GM18520 (cell line): ENCODE results near the gene CEP95.
A peak's percentile ranks its signal among the peaks of the same experiment; 100 is the strongest.
"Not testable (repeated sequence)": the region's sequence is repeated elsewhere in the genome, so short reads cannot be mapped to it uniquely, and the experiment has no call there.

Experiments used
- ATAC-seq: cut with Tn5 transposase; IDR thresholded peaks from one replicate; pipeline ENCODE4 v1.9.1; 2021; ENCODE audit not compliant: unreplicated experiment

CEP95 gene

DNA sequence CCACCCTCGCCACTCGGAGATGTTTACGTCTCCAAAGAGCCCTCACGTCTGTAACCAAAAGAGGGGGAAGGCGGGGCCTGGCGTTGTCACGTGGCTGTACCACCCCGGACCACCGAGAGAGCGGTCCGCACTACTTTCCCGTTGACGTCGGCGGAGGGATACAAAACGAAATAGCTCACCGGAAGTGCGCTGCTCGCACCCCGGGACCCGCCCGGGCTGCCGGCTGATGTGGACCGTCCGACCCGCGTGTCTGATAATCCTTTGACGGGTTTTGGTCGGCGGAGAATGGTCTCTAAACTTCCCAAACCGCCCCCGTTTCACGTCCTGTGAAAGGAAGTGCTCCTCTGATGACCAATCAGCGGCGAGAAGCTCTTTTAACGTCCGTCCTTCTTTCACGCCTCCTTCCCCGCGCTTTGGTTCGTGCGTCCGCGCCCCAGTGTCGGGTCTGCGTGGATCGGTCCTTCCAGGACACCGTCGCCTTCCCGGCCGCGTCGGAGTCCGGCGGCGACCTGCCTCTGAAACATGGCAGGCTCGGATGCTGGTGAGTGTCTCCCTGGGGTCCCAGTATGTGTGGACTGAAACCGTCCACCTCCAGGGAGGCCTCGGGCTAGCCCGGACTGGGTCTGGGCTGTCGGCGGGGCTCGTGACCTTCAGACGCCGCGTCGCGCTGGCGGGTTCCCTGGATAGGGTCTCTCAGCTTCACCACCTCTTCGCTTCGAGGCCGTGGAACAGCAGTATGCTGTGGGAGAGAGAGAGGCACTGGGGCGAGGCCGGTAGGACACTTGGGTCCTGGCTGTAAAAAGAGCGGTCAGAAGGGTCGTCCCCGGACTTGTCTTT, at the start of gene CEP95:
Gene CEP95, plus strand, starts transcription at position 402 of the 837 bp plus-strand sequence. Its CDS starts 121 bp downstream, at position 523.
- ATAC-seq = peak; percentile 44

- no peak for ATAC-seq
These were observed 49.6 kb upstream of the CEP95 start for GRCh38 chr17:64457156-64457555.

- no peak for ATAC-seq
These were observed 48.0 kb upstream of the CEP95 start for GRCh38 chr17:64458756-64459155.

GRCh38 chr17:64459284-64459747, 47.5 kb upstream of the CEP95 start:
- ATAC-seq = no peak

GRCh38 chr17:64459818-64460217, 47.0 kb upstream of the CEP95 start:
- ATAC-seq = not testable (repeated sequence)

GRCh38 chr17:64460955-64461354, 45.8 kb upstream of the CEP95 start:
- ATAC-seq = no peak

DNA sequence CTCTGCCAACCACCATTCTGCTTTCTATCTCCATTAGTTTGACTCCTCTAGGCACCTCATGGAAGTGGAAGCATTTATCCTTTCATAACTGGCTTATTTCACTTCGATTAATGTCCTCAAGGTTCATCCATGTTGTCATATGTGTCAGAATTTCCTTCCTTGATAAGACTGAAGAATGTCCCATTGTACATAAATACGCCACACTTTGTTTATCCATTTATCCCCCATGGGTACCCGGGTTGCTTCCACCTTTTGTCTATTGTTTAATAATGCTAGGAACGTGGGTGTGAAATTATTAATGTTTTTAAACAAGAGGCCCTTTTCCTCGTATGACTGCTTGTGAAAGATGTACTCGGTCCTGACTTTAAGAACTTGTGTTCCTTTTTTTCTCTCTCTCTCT, 45.0 kb upstream of the CEP95 start:
- no peak for ATAC-seq

DNA sequence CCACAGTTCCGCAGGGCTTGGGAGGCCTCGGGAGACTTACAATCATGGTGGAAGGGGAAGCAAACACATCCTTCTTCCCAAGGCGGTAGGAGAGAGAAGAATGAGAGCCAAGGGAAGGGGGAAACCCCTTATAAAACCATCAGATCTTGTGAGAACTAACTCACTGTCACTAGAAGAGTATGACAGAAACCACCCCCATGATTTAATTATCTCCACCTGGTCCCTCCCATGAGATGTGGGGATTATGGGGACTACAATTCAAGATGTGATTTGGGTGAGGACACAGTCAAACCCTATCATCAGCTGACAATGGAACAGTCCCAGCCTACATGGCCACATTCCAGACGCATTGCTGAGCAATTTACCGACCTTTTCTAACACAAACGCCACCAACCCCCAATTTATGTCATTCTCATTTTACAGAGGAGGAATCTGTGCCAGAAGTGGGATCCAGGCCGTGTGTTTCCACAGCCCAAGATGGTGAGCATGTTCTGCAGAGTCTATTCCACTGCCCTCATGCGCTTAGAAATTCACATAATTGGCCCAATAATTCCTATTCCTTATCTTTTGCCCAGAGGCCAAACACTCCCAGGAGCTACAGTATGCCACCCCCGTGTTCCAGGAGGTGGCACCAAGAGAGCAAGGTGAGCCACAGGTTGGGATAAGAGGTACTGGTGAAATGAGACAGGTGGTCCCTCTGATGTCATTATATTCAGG, 40.6 kb upstream of the CEP95 start:
- no peak for ATAC-seq

DNA sequence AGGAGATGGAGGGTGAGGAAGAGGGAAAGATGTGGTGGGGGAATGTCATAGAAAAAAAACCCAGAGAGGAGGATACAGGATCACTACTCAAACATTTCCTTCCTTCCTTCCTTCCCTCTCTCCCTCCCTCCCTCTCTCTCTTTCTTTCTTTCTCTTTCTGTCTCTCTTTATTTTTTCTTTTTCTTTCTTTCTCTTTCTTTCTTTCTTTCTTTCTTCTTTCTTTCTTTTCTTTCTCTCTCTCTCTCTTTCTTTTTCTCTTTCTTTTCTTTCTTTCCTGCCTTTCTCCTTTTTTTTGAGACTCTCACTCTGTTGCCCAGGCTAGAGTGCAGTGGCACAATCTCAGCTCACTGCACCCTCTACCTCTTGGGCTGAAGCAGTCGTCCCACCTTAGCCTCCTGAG, 39.9 kb upstream of the CEP95 start:
- ATAC-seq = not testable (repeated sequence)

DNA sequence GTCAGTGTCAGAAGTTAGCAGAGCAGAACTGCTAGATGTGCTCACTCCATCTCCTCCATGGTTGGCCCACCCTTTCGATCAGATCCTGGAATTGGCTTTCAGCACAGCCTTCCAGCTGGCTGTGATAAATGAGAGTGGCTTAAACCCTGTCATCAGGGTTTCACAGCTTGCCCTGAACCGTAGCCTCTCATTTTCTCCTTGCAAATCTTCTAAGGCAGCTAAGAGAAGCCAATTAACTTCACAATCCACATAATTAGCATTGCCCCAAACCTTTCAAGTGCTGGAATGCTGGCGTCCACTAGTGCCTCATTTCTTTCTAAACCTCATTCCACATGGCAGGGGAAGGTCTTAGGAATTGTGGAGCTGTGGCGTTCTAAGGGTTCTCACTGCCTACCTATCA, 36.2 kb upstream of the CEP95 start:
- no peak for ATAC-seq

DNA sequence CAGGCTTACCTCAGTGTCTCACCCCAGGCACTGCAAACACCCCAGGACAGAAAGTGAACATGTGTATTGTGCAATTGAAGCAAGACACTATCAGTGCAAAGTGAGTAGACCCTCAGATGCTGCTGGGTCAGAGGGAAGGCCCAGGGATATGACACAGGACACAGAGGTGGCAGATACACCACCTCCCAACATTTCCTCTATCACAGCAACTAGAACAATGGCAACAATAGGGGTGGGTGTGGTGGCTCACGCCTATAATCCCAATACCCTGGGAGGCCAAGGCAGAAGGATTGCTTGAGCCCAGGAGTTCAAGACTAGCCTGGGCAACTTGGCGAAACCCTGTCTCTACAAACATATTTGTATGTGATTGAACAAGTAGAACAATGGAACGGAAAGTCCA, 35.3 kb upstream of the CEP95 start:
- no peak for ATAC-seq

GRCh38 chr17:64472564-64472963, 34.2 kb upstream of the CEP95 start:
- ATAC-seq = no peak

GRCh38 chr17:64477849-64478248, 28.9 kb upstream of the CEP95 start:
- no peak for ATAC-seq

GRCh38 chr17:64480951-64481350, 25.8 kb upstream of the CEP95 start:
- ATAC-seq = no peak

GRCh38 chr17:64484380-64484779, 22.4 kb upstream of the CEP95 start:
- no peak for ATAC-seq

GRCh38 chr17:64488301-64488700, 18.5 kb upstream of the CEP95 start:
- ATAC-seq = no peak

DNA sequence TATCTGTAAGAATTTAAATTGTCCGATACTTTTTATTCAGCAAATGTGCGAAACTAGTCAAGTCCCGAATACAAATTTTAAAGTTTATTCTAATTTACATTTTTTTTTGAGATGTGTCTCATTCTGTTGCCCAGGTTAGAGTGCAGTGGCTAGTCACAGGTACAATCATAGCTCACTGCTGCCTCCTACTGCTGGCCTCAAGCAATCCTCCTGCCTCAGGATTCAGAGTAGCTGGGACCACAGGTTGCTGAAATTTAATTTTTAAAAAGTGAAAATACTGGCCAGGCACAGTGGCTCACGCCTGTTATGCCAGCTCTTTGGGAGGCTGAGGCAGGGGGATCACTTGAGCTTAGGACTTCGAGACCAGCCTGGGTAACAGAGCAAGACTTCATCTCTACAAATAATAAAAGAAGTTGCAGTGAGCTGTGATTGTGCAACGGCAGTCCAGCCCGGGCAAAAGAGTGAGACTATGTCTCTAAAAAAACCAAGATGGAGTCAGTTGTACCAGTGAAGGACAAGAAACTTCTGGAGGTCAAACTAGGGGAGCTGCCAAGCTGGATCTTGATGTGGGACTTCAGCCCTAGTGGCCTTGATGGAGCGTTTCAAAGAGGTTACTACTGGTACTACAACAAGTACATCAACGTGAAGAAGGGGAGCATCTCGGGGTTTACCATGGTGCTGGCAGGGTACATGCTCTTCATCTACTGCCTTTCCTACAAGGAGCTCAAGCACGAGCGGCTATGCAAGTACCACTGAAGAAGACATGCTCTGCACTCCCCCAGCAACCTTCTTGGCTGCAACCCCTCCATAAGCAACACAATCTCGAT, 15.5 kb upstream of the CEP95 start:
- no peak for ATAC-seq

DNA sequence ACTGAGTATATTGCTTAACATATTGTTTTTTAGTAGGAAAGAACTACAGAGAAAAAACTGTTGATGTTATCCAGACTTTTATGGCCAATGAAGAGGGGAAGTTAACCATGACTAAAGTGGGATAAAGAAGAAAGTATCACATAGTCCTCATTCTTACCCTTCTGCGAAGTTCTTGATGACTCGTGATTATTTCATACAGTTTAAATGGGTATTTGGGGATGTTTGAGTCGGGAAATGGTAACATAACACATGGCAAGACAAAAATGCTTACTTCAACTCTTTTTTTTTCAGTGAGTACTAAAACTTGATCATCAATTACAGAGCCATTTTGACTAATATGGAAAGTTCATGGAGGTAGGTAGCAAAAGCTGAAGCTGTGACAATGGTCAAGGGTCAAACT, 14.8 kb upstream of the CEP95 start:
- ATAC-seq = no peak

GRCh38 chr17:64492481-64493109, 14.2 kb upstream of the CEP95 start:
- ATAC-seq = no peak

GRCh38 chr17:64494121-64494520, 12.7 kb upstream of the CEP95 start:
- ATAC-seq = no peak

DNA sequence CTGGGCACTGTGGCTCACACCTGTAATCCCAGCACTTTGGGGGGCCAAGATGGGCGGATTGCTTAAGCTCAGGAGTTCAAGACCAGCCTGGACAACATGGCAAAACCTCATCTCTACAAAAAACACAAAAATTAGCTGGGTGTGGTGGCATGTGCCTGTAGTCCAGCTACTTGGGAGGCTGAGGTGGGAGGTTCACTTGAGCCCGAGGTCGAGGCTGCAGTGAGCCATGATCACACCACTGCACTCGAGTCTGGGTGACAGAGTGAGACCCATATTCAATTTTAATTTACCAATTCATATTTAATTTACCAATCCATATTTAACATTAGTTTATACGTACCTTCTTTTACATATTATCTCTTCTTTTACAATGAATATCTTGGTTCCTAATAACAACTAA, 11.5 kb upstream of the CEP95 start:
- ATAC-seq = not testable (repeated sequence)
